Measurements from ENCODE around the gene PRKRIP1. TPM values are rescaled to one million over a fixed set of nuclear protein-coding genes. Genes with fewer than 3 reads are reported as not detected.
A peak's percentile ranks its signal among the peaks of the same experiment; 100 is the strongest.
"Not testable (repeated sequence)": the region's sequence is repeated elsewhere in the genome, so short reads cannot be mapped to it uniquely, and the experiment has no call there.

The PRKRIP1 gene
- total RNA-seq, 2 experiments from 2014 or later: 20.8 to 22.6 TPM

DNA sequence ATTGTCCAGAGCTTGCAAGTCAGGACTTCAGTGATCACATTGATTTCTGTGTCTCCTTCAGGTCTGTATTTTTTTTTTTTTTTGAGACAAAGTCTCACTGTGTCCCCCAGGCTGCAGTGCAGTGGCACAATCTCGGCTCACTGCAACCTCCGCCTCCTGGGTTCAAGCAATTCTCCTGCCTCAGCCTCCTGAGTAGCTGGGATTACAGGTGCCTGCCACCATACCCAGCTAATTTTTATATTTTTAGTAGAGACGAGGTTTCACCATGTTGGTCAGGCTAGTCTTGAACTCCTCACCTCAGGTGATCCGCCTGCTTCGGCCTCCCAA is 8.7 kb downstream of the PRKRIP1 start:
- DNase-seq; POLR2A ChIA-PET; H3K4me1 Mint-ChIP-seq (ENCODE audit: low read depth); H3K27ac Mint-ChIP-seq; H3K4me3 Mint-ChIP-seq; H3K27me3 Mint-ChIP-seq; H3K9me3 Mint-ChIP-seq: not testable (repeated sequence)
- H3K36me3 Mint-ChIP-seq: peaks cover 52% of the 10 kb centered on the region
- intact Hi-C loops (cut with micrococcal nuclease): loop anchor here (2.0 to 5.0 kb wide), 2 partner anchors 46 to 62 kb away; no protein-coding TSS in a partner anchor
- CTCF ChIA-PET: interaction anchor here (0.7 to 2.9 kb wide), 15 partner anchors 8 to 62 kb away, joined by 3 to 26 read pairs (median 6); partner anchors contain the start of genes ALKBH4, LRWD1, ORAI2 and PRKRIP1

DNA sequence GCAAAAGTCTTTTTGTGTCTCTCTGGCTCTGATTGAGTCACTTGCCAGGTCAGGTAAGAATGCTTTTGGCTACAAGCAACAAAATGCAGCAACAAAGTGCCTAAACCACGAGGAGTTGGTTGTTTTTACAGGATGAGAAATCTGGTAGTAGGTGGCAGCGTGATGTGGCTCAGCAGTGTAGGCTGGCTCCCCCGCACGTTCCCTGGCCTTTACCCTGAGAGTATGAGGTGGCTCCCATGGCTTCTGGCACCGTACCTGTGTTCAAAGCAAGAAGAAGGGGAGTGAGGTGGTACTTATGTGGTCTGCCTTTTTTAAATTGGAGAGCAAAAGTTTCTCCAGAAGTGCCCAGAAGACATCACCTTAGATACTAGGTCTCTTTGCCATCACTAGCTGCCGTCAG is 11.7 kb downstream of the PRKRIP1 start:
- CTCF ChIA-PET: interaction anchor here (2.7 kb wide), 1 partner anchor 42 kb away, joined by 11 read pairs; no protein-coding TSS in a partner anchor
- no peaks in the 10 kb centered on the region for H3K9me3 Mint-ChIP-seq
- peak overlapping the region; percentile 54 for H3K27ac Mint-ChIP-seq
- H3K4me1 Mint-ChIP-seq (ENCODE audit: low read depth): peaks cover 6% of the 10 kb centered on the region
- intact Hi-C loops (cut with micrococcal nuclease): no loop called here
- POLR2A ChIA-PET: no interaction called here
- no peaks in the 10 kb centered on the region for H3K27me3 Mint-ChIP-seq
- DNase-seq: no peak
- peaks cover 47% of the 10 kb centered on the region for H3K36me3 Mint-ChIP-seq
- H3K4me3 Mint-ChIP-seq: no peak overlapping the region

DNA sequence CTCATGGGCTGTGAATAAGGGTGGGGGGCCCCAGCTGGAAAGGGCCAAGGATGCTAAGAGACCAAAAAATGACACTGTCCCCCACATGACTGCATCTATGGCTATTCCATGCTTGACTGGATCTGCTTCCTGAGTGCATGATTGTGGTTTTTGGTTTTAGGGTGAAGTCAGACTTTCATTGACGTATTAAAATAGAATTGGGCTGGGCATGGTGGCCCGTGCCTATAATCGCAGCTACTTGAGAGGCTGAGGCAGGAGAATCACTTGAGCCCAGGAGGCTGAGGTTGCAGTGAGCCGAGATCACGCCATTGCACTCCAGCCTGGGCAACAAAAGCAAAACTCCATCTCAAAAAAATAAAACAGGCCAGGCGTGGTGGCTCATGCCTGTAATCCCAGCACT is 12.4 kb downstream of the PRKRIP1 start:
- DNase-seq; H3K27me3 Mint-ChIP-seq; H3K9me3 Mint-ChIP-seq; H3K4me3 Mint-ChIP-seq; H3K4me1 Mint-ChIP-seq (ENCODE audit: low read depth); intact Hi-C loops (cut with micrococcal nuclease); POLR2A ChIA-PET: not testable (repeated sequence)
- peak overlapping the region; percentile 54 for H3K27ac Mint-ChIP-seq
- peaks cover 45% of the 10 kb centered on the region for H3K36me3 Mint-ChIP-seq
- CTCF ChIA-PET: interaction anchor here (2.7 kb wide), 1 partner anchor 42 kb away, joined by 11 read pairs; no protein-coding TSS in a partner anchor

DNA sequence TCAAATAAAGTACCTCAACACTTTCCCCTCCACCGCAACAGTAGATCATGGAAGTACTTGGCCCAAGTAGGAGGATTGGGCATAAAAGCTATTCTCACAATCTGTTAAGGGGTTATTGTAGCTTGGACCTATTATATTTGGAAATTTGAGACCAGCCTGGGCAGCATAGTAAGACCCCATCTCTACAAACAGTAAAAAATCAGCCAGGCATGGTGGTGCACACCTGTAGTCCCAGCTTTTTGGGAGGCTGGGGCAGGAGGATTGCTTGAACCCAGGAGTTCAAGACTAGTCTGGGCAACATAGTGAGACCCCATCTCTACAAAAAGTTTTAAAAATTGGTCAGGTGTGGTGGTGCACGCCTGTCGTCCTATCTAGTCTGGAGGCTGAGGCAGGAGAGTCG is 13.2 kb downstream of the PRKRIP1 start:
- Mint-ChIP-seq H3K4me1 (ENCODE audit: low read depth) (peaks cover 4% of the 10 kb centered on the region), H3K36me3 (peaks cover 47% of the 10 kb centered on the region), H3K27me3 (no peaks in the 10 kb centered on the region), H3K27ac (peak overlapping the region; percentile 54), H3K9me3 (no peaks in the 10 kb centered on the region), H3K4me3 (no peak overlapping the region)
- ChIA-PET POLR2A (interaction anchor here (0.8 kb wide), 1 partner anchor 16 kb away, joined by 4 read pairs; no protein-coding TSS in a partner anchor), CTCF (interaction anchor here (1.0 to 2.7 kb wide), 3 partner anchors 17 to 58 kb away, joined by 3 to 11 read pairs (median 4); no protein-coding TSS in a partner anchor)
- intact Hi-C loops (cut with micrococcal nuclease): no loop called here
- no peak for DNase-seq

DNA sequence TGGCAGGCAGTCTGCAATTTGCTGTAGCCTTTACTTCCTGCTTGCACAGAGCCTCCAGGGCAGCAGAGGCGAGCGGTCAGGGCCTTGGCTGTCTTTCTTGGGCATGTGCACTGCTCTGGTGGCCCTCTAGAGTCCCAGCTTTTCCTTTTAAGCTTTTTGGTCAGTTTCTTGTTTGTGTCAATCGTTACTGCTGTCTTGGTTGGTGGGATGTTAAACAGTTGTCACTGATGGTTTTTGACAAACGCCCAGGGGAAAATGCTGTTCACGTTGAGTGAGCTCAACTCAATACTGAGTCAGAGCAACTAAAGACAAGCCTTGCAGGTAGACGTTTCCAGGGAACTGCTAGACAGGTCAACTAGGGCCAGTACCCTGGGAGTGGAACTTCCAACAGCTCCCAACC is 14.0 kb downstream of the PRKRIP1 start:
- Mint-ChIP-seq H3K4me3 (no peak overlapping the region), H3K4me1 (ENCODE audit: low read depth) (peaks cover 6% of the 10 kb centered on the region), H3K27me3 (no peaks in the 10 kb centered on the region), H3K27ac (no peak overlapping the region), H3K9me3 (no peaks in the 10 kb centered on the region), H3K36me3 (peaks cover 51% of the 10 kb centered on the region)
- intact Hi-C loops (cut with micrococcal nuclease): no loop called here
- no peak for DNase-seq
- POLR2A ChIA-PET: interaction anchor here (0.8 kb wide), 1 partner anchor 16 kb away, joined by 4 read pairs; no protein-coding TSS in a partner anchor
- CTCF ChIA-PET: interaction anchor here (1.0 to 1.1 kb wide), 2 partner anchors 16 to 58 kb away, joined by 3 to 4 read pairs; no protein-coding TSS in a partner anchor

DNA sequence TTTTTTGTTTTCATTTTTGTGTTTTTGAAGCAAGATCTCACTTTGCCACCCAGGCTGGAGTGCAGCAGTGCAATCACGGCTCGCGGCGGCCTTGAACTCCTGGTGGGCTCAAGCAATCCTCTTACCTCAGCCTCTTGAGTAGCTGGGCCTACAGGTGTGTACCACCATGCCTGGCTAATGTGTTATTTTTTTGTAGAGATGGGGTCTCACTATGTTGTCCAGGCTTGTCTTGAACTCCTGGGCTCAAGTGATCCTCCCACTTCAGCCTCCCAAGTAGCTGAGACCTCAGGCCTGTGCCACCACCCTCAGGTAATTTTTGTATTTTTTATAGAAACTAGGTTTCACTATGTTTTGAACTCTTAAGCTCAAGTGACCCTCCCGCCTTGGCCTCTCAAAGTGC is 14.8 kb downstream of the PRKRIP1 start:
- CTCF ChIA-PET: no interaction called here
- DNase-seq: no peak
- intact Hi-C loops (cut with micrococcal nuclease): no loop called here
- H3K27ac Mint-ChIP-seq: no peak overlapping the region
- H3K4me1 Mint-ChIP-seq (ENCODE audit: low read depth): peaks cover 14% of the 10 kb centered on the region
- no peak overlapping the region for H3K4me3 Mint-ChIP-seq
- H3K36me3 Mint-ChIP-seq: peaks cover 50% of the 10 kb centered on the region
- H3K9me3 Mint-ChIP-seq: no peaks in the 10 kb centered on the region
- no peaks in the 10 kb centered on the region for H3K27me3 Mint-ChIP-seq
- POLR2A ChIA-PET: no interaction called here

DNA sequence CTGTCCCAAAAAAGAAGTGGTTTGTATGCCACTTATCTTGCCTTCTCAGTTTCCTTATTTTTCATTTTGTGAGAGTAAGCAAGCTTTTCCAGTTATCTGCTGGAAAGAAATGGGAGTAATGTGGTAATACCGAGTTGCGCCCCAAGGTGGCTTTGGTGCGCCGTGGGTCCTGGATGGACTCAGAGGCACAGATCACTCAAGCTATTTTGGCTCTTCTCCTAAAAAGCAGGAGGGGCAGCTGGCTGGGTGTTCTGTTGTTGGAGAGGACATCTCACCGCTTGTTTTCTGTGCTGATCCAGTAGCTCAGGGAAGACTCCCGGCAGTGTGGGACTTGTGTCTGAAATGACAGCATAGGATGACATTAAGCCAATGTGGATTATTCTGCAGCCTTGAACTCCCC is 16.4 kb downstream of the PRKRIP1 start:
- no peaks in the 10 kb centered on the region for H3K9me3 Mint-ChIP-seq
- intact Hi-C loops (cut with micrococcal nuclease): loop anchor here (1.0 kb wide), 1 partner anchor 38 kb away; no protein-coding TSS in a partner anchor
- peaks cover 48% of the 10 kb centered on the region for H3K36me3 Mint-ChIP-seq
- POLR2A ChIA-PET: interaction anchor here (0.8 to 1.1 kb wide), 2 partner anchors 13 to 20 kb away, joined by 4 read pairs; partner anchors contain the start of gene ORAI2
- peaks cover 31% of the 10 kb centered on the region for H3K4me1 Mint-ChIP-seq (ENCODE audit: low read depth)
- no peak overlapping the region for H3K27ac Mint-ChIP-seq
- peak; percentile 53 for DNase-seq
- H3K4me3 Mint-ChIP-seq: no peak overlapping the region
- H3K27me3 Mint-ChIP-seq: no peaks in the 10 kb centered on the region
- CTCF ChIA-PET: interaction anchor here (1.0 to 2.3 kb wide), 7 partner anchors 8 to 54 kb away, joined by 3 to 20 read pairs (median 5); partner anchors contain the start of gene ORAI2

DNA sequence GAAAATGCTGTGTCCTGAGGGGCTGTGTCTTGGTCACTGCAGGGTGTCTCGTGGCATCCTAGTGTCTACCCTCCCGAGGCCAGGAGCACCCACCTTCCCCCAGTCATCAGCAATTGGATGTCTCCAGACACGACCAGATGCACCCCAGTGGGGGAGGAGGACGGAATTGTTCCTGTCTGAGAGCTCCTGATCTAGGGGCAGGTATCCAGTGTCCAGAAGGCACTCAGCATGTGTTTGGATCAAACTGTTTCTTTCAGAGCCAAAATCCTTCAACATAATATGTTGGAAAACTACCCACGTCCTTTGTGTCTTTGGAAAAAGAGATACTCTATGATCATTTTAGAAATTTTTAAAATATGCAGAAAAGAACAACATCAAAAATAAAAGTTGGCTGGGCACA is 16.9 kb downstream of the PRKRIP1 start:
- CTCF ChIA-PET: interaction anchor here (1.0 to 2.3 kb wide), 7 partner anchors 9 to 54 kb away, joined by 3 to 20 read pairs (median 5); partner anchors contain the start of gene ORAI2
- intact Hi-C loops (cut with micrococcal nuclease): no loop called here
- H3K36me3 Mint-ChIP-seq: peaks cover 43% of the 10 kb centered on the region
- POLR2A ChIA-PET: interaction anchor here (0.8 to 1.1 kb wide), 2 partner anchors 12 to 20 kb away, joined by 4 read pairs; partner anchors contain the start of gene ORAI2
- no peak for DNase-seq
- H3K27me3 Mint-ChIP-seq: no peaks in the 10 kb centered on the region
- H3K4me3 Mint-ChIP-seq: no peak overlapping the region
- H3K4me1 Mint-ChIP-seq (ENCODE audit: low read depth): peaks cover 34% of the 10 kb centered on the region
- no peaks in the 10 kb centered on the region for H3K9me3 Mint-ChIP-seq
- H3K27ac Mint-ChIP-seq: no peak overlapping the region

DNA sequence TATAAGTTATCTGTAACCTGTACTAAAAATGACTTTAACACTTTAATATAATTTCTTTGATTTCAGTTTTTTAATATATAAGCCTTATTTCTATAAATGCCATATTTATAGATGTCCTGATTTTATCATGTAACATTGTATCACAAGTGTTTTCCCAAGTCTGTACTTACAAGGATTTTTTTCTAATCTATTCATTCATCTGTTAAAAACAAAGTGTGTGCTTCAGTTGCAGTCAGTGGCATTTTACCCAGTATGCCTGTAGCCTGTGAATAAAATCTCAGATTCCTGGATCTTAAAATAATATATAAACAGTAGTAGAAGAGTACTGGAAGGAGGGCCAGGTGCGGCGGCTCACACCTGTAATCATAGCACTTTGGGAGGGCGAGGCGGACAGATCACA is 17.4 kb downstream of the PRKRIP1 start:
- Mint-ChIP-seq H3K9me3 (no peaks in the 10 kb centered on the region), H3K4me1 (ENCODE audit: low read depth) (peaks cover 36% of the 10 kb centered on the region), H3K36me3 (peaks cover 40% of the 10 kb centered on the region), H3K27me3 (no peaks in the 10 kb centered on the region), H3K4me3 (no peak overlapping the region), H3K27ac (peak overlapping the region; percentile 23)
- intact Hi-C loops (cut with micrococcal nuclease): no loop called here
- no peak for DNase-seq
- ChIA-PET POLR2A (interaction anchor here (3.0 kb wide), 1 partner anchor 19 kb away, joined by 12 read pairs; the partner anchor contains the start of gene ORAI2), CTCF (interaction anchor here (1.0 to 2.3 kb wide), 5 partner anchors 9 to 36 kb away, joined by 3 to 18 read pairs (median 6); partner anchors contain the start of gene ORAI2)

DNA sequence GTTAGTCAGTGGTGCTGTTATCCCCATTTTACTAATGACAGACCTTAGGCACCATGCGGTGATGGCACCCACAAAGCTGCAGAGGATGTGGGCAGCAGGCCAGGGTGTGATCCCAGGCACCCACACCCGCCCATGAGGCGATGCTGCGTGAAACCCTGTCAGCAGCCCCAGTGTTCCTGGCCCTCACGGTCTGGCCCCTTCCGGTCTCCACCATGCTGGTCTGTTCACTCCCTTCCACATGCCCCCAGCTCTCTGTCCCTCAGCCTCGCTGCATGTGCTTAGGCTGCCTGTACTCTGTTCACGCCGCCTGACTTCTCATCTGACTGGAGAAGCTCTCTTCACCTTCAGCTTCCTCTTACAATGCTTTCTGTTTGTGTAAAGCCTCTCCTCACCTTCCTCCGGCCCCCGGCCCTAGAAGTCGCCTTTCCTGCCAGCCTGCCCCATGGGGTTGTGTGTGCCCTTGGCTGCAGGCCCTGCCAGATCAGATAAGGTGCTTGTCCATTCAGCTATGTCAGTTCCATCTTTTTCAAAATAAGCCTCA is 19.6 kb downstream of the PRKRIP1 start:
- Mint-ChIP-seq H3K4me1 (ENCODE audit: low read depth) (peaks cover 50% of the 10 kb centered on the region), H3K27ac (peak overlapping the region; percentile 98), H3K4me3 (peak overlapping the region; percentile 59), H3K9me3 (no peaks in the 10 kb centered on the region), H3K36me3 (peaks cover 32% of the 10 kb centered on the region), H3K27me3 (no peaks in the 10 kb centered on the region)
- intact Hi-C loops (cut with micrococcal nuclease): loop anchor here (1.0 kb wide), 2 partner anchors 11 to 16 kb away; no protein-coding TSS in a partner anchor
- CTCF ChIA-PET: interaction anchor here (0.5 to 3.4 kb wide), 10 partner anchors 10 to 50 kb away, joined by 3 to 19 read pairs (median 6); partner anchors contain the start of gene PRKRIP1
- peak; percentile 89 for DNase-seq
- POLR2A ChIA-PET: interaction anchor here (0.6 to 3.0 kb wide), 6 partner anchors 11 to 55 kb away, joined by 3 to 34 read pairs (median 6); partner anchors contain the start of genes ORAI2 and PRKRIP1

DNA sequence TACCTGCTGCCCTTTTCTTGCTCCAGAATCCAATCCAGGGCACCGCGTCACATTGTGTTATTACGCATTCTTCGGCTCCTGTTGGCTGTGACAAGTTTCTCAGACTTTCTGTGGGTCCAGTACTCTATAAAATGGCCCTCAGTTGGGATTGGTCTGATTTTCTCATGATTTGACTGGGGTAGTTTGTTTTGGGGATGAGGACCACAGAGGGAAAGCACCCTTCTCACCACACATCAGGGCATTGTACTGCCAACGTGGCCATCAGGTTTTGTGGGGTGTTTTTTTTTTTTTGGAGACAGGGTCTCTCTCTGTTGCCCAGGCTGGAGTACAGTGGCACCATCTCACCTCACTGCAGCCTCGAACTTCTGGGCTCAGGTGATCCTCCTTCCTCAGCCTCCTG is 20.2 kb downstream of the PRKRIP1 start:
- H3K4me3 Mint-ChIP-seq: peak overlapping the region; percentile 59
- peaks cover 53% of the 10 kb centered on the region for H3K4me1 Mint-ChIP-seq (ENCODE audit: low read depth)
- intact Hi-C loops (cut with micrococcal nuclease): no loop called here
- peak overlapping the region; percentile 98 for H3K27ac Mint-ChIP-seq
- ChIA-PET CTCF (interaction anchor here (0.6 to 3.4 kb wide), 8 partner anchors 10 to 50 kb away, joined by 3 to 19 read pairs (median 8); no protein-coding TSS in a partner anchor), POLR2A (interaction anchor here (2.1 to 3.0 kb wide), 3 partner anchors 10 to 20 kb away, joined by 8 to 34 read pairs (median 12); partner anchors contain the start of genes ORAI2 and PRKRIP1)
- no peak for DNase-seq
- H3K9me3 Mint-ChIP-seq: no peaks in the 10 kb centered on the region
- no peaks in the 10 kb centered on the region for H3K27me3 Mint-ChIP-seq
- peaks cover 33% of the 10 kb centered on the region for H3K36me3 Mint-ChIP-seq

DNA sequence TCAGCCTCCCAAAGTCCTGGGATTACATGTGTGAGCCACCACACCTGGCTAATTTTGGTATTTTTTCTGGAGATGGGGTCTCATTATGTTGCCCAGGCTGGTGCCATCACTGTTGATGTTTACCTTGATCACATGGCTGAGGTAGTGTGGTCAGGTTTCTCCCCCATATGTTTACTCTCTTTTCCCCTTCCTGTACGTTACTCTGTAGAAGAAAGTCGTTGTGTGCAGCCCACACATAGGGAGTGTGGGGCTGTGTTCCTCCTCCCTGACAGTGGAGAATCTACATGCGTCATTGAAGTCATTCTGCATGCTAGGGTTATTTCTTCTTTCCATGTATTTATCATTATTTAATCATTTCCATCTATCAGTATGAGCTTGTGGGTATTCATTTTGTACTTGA is 20.9 kb downstream of the PRKRIP1 start:
- Mint-ChIP-seq H3K36me3 (peaks cover 33% of the 10 kb centered on the region), H3K27ac (peak overlapping the region; percentile 98), H3K27me3 (no peaks in the 10 kb centered on the region), H3K4me3 (no peak overlapping the region), H3K9me3 (no peaks in the 10 kb centered on the region), H3K4me1 (ENCODE audit: low read depth) (peaks cover 53% of the 10 kb centered on the region)
- ChIA-PET CTCF (interaction anchor here (1.2 to 3.4 kb wide), 2 partner anchors 9 to 12 kb away, joined by 7 to 19 read pairs; no protein-coding TSS in a partner anchor), POLR2A (interaction anchor here (0.6 to 1.0 kb wide), 2 partner anchors 9 to 138 kb away, joined by 4 to 8 read pairs; no protein-coding TSS in a partner anchor)
- intact Hi-C loops (cut with micrococcal nuclease): no loop called here
- DNase-seq: peak; percentile 42
